ENCODE measurements around the gene BBOX1.
"Not testable (repeated sequence)": the region's sequence is repeated elsewhere in the genome, so short reads cannot be mapped to it uniquely, and the experiment has no call there.

The BBOX1 gene

DNA sequence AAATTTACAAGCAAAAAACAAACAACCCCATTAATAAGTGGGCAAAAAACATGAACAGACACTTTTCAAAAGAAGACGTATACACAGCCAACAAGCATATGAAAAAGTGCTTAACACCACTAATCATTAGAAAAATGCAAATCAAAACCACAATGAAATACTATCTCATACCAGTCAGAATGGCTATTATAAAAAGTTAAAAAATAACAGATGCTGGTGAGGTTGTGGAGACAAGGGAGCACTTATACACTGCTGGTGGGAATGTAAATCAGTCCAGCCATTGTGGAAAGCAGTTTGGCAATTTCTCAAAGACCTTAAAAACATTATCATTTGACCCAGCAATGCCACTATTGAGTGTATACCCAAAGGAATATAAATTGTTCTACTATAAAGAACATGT lies 72.3 kb downstream of the BBOX1 start:
- no peak for DNase-seq
- in situ Hi-C loops (cut with HindIII; ENCODE audit: low pct_ligation_motif_present, low pct_unique_long_range_greater_than_20kb, low sequenced_read_pairs), result no loop called here

DNA sequence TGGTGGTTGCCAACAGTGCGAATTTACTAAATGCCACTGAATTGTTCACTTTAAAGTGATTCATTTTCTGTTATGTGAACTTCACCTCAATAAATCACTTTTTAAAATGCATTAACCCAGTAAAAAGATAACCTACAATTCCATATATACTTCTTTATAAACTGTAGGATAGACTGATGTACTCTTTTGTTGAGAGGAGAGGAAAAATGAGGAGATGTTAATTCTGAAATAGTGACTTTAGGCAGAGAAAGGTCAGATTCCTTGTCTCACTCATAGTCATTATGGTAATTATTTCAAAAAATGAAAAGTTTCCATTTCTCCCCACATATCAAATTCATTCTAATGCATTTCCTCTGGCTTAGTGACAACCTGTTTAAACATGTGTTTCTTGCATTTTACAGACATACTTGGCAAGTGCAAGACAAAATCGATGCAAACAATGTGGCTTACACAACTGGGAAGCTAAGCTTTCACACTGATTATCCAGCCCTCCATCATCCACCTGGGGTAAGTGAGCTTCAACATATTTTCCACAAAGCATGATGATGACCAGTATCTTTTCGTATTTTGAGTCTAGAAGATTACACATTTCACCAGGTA lies 74.5 kb downstream of the BBOX1 start:
- in situ Hi-C loops (cut with HindIII; ENCODE audit: low pct_ligation_motif_present, low pct_unique_long_range_greater_than_20kb, low sequenced_read_pairs), result no loop called here
- no peak for DNase-seq

DNA sequence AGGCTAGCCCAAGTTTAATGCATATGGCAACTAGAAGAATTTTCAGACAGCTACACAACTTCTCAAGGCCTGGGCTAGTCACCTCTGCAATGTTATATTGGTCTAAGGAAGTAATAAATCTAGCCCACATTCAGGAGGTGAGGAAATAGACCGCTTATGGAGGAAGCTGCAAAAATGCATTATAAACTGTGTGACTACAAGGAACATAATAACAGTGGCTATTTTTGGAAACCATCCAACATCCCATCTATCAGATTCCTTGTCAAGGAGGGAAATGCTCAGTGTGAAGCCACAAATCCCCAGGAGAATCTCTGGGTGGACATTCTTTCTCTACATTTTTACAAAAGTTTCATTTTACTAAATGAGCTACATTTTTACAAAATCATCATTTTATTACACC lies 76.1 kb downstream of the BBOX1 start:
- no peak for DNase-seq
- in situ Hi-C loops (cut with HindIII; ENCODE audit: low pct_ligation_motif_present, low pct_unique_long_range_greater_than_20kb, low sequenced_read_pairs), result no loop called here

DNA sequence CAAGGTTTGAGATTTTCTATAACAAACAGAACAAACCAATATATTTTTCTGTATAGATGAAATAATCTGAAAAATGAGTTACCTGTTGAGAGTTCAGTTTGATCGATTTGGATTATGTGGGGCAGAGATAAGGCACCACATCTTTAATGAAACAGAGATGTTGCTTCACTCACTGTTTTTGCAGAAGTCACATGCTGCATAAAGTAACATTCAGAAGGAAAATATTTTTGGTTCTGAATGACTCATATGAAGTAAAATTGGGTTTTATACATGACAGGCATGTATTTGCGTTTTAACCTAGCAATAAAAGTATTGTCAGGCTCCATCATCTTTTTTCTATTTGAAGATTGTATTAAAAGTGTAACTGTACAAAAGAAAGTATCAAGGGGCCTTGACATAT lies 77.8 kb downstream of the BBOX1 start:
- no peak for DNase-seq
- in situ Hi-C loops (cut with HindIII; ENCODE audit: low pct_ligation_motif_present, low pct_unique_long_range_greater_than_20kb, low sequenced_read_pairs), result no loop called here

DNA sequence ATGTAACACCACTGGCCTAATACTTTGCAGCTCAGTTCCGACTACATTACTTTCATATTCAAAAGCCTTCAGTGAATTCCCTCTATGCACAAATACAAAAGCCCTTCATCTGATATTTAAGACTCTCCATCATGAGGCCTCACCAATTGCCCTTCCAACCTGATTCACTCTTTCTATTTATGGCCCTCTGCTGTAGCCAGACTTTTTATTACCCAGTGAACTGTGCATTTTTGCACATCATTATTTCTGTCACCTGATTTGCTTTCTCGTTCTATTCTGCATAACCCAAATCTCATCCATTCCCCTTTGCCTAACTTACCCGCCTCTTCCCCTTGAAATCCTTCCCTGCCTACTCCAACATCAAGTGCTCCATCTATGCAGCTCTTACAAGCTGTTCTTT lies 78.3 kb downstream of the BBOX1 start:
- in situ Hi-C loops (cut with HindIII; ENCODE audit: low pct_ligation_motif_present, low pct_unique_long_range_greater_than_20kb, low sequenced_read_pairs), result no loop called here
- no peak for DNase-seq

DNA sequence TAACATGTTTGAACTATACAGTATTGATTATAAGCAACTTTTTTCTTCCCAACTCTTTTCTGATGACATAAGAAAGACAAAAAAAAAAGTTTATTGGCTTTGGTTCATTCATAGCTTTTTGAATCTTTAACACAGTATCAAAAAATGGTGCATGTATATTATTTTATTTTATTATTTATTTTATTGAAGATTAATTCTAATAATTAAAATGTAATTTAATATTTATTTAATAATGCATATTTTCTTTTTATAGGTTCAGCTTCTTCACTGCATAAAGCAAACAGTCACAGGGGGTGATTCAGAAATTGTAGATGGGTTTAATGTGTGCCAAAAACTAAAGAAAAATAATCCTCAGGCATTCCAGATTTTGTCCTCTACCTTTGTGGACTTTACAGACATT lies 78.8 kb downstream of the BBOX1 start:
- in situ Hi-C loops (cut with HindIII; ENCODE audit: low pct_ligation_motif_present, low pct_unique_long_range_greater_than_20kb, low sequenced_read_pairs), result no loop called here
- DNase-seq, result no peak

DNA sequence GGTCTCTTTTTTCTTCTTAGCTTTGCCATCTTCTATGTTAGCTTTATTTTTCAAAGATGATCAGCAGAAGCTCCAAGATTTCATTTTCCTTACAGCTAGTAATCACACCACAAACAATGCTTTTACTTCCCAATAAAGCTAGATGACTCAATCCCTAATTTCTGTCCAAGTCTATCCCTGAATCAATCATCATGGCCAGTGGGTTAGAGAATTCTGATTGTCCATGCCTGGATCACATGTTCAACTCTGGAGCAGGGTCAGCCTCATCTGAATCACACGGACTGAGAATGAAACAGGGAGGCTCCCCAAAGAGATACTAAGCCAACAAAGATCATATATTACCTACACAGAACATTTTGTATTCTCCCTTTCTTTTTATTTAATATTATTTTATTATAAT lies 79.6 kb downstream of the BBOX1 start:
- in situ Hi-C loops (cut with HindIII; ENCODE audit: low pct_ligation_motif_present, low pct_unique_long_range_greater_than_20kb, low sequenced_read_pairs), result no loop called here
- no peak for DNase-seq

DNA sequence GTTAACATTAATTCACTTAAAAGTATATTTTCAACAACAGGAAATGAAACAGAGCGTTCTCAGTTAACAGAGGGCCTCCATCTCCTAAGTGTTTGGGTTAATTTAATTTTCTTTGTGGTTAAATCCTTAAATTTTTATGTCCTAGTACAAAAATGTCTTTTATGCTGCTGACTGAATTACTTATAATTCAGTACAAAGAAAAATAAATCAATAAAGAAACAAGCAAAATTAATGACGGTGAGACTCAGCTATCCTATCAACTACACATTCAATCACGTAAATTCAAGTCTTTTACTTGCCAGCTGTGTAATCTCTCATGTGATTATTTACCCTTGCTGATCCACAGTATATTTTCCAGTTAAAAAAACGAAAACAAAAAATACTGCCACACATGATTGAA lies 81.4 kb downstream of the BBOX1 start:
- no peak for DNase-seq
- in situ Hi-C loops (cut with HindIII; ENCODE audit: low pct_ligation_motif_present, low pct_unique_long_range_greater_than_20kb, low sequenced_read_pairs), result no loop called here

DNA sequence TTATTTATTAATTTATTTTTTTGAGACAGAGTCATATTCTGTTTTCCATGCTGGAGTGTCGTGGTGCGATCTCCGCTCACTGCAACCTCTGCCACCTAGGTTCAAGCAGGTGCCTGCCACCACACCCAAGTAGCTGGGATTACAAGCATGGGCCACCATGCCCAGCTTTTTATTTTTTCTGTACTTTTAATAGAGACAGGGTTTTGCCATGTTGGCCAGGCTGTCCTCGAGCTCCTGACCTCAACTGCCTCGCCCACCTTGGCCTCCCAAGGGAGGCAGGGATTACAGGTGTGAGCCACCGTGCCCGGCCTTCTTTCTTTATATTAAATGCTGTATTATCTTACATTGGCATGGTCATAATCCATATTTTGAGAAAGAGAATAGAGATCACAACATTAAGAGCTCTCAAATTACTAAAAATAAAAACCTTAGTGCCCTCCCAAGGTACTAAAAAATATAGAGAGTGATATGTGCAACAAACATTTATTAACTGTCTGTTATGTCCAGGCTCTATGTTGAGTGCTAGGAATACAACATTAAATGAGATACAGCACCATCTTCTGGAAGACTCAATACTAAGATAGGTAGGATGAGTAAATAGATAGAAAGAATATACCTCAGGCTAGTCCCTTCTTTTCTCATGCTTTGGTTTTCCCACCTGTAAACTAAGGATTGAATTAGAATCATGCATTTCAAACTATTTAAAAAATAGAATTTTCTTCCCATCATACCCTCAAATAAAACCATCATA lies 84.1 kb downstream of the BBOX1 start:
- in situ Hi-C loops (cut with HindIII; ENCODE audit: low pct_ligation_motif_present, low pct_unique_long_range_greater_than_20kb, low sequenced_read_pairs), result no loop called here
- no peak for DNase-seq

DNA sequence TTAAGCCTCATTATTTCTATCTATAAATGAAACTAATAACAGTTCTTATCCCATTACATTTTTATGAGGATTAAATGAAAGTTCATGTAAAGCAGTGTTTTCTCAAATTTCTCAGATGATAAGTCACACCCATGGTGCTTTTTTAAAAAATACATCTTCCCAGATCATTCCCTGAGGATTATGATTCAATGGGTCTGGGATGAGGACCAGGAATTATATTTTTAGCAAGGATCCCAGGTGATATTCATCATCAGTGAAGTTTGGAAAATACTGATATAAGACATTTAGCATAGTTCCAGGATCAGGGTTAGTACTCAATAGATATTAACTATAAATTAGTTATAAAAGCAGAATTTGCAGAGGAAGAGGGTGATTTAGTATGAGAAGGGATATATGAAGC lies 89.1 kb downstream of the BBOX1 start:
- no peak for DNase-seq
- in situ Hi-C loops (cut with HindIII; ENCODE audit: low pct_ligation_motif_present, low pct_unique_long_range_greater_than_20kb, low sequenced_read_pairs), result no loop called here

DNA sequence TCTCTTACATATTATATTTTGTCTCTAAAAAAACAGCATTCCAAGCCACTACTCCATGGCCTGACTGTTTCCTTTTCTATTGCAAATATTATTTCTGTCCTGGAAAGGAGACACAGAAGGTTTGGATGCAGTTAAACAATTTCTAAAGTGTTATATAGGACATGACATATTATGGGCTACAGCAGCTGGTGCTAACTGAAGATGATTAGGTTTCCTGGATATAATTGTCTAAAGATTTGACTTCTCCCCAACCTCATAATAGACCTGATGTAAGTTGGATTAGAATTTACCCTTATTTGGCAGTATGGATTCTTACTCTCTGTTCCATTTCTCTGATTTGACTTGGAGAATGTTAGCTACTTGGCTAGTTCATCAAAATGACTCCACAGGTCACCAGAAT lies 90.2 kb downstream of the BBOX1 start:
- in situ Hi-C loops (cut with HindIII; ENCODE audit: low pct_ligation_motif_present, low pct_unique_long_range_greater_than_20kb, low sequenced_read_pairs), result no loop called here
- DNase-seq, result no peak

DNA sequence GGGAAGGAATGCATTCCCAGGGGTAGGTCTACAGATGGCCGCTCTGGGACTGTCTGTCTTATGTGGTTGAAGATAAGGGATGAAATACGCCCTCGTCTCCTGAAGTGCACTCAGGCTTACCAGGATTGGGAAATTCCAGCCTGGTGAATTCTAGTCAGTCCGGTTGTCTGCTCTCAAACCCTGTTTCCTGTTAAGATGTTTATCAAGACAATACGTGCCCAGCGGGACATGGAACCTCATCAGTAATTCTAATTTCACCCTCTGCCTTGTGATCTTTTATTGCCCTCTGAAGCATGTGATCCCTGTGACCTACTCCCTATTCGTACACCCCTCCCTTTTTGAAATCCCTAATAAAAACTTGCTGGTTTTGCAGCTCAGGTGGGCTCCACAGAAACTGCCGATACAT lies 95.3 kb downstream of the BBOX1 start:
- DNase-seq; in situ Hi-C loops (cut with HindIII; ENCODE audit: low pct_ligation_motif_present, low pct_unique_long_range_greater_than_20kb, low sequenced_read_pairs): not testable (repeated sequence)

DNA sequence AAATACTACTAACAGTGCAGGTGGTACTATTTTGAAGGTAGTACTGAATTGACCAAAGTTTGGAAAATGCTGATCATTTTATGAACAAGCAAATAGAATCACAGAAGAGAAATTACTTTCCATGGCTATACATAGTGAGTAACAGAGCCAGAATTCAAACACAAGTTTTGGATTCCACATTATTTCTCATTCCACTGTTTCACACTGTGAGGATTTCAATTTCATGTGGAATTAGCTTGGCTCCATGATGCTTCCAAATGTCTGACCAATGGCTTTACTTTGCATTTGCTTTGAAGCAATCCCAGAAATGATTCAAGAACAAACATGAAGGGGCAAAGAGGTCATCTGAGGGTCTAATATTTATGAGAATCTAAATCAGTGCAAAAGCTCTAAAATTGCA lies 98.1 kb downstream of the BBOX1 start:
- no peak for DNase-seq
- in situ Hi-C loops (cut with HindIII; ENCODE audit: low pct_ligation_motif_present, low pct_unique_long_range_greater_than_20kb, low sequenced_read_pairs), result no loop called here

DNA sequence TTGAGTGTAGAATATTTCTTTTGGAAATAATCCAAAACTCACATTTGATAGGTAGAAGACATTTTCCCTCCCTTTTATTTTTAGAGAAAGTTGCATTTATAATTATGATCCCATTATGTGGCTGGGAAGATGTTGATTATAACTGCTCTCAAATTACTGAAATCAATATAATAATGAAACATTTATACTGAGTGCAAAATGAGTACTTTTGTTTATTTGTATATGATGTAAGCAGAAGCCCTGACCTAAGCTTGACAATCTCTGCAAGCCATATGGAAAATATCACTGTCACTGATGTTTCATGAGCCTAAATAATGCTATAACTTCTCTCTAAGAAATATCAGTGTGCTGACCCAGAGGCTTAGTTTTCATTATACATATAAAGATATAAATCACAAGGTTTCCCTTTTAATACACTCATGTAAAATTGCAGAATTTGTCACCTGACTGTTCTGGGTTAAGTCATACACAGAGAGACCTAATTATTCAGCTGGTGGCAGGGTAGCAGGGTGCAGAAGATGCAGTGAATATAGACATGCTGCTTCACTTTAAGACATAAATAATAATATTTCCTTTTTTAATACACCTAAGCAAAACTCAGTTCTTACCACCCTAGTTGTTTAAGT lies 99.2 kb downstream of the BBOX1 start:
- in situ Hi-C loops (cut with HindIII; ENCODE audit: low pct_ligation_motif_present, low pct_unique_long_range_greater_than_20kb, low sequenced_read_pairs), result no loop called here
- no peak for DNase-seq

DNA sequence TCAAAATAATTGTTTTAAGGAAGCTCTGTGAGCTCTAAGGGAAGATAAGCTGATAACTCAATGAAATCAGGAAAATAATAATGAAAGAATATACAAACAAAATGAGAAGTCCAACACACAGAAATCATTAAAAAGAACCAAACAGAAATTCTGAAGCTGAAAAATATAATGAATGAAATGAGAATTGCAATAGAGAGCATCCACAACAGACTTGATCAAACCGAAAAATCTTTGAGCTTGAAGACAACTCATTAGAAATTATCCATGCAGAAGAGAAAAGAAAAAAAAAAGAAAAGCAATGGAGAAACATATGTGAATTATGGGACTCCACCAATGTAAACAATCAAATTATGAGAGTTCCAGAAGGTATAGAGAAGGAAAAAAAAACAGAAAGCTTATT lies 101.0 kb downstream of the BBOX1 start:
- in situ Hi-C loops (cut with HindIII; ENCODE audit: low pct_ligation_motif_present, low pct_unique_long_range_greater_than_20kb, low sequenced_read_pairs), result no loop called here
- no peak for DNase-seq

DNA sequence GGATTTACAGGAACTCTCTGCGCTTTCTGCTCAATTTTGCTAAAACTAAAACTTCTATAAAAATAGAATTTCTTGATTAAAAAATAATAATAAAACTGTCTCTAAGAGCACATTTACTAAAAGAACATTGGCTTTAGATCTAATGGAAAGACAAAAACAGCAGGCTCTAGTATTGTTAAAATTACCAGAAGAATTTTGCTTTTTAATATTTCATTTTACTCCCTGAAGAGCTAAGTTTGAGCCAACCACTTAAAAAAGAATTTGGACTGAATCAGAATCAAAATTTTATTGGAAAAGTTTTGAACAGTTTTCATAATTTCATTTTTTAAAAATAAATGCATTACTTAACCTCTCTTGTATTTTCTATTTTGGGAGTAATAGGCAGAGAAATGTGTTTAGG lies 107.3 kb downstream of the BBOX1 start:
- no peak for DNase-seq
- in situ Hi-C loops (cut with HindIII; ENCODE audit: low pct_ligation_motif_present, low pct_unique_long_range_greater_than_20kb, low sequenced_read_pairs), result no loop called here

DNA sequence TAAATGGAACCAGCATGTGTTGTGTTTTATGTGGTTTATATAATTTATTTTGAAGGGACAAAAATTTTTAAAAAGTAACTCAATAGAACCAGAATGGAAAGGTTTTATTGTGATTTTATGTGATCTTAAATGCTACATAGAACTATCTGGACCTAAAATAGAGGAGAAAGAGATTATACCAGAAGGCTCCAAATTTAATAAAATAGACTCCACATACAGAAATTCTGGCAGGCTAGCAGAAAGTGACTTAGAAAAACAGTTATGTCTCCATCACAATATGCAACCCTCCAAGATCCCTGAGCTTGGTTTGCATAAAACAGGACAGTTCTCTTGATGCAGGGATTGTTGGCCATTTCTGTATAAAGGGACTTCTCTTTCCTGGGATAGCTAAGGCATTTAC lies 107.9 kb downstream of the BBOX1 start:
- in situ Hi-C loops (cut with HindIII; ENCODE audit: low pct_ligation_motif_present, low pct_unique_long_range_greater_than_20kb, low sequenced_read_pairs), result no loop called here
- no peak for DNase-seq

DNA sequence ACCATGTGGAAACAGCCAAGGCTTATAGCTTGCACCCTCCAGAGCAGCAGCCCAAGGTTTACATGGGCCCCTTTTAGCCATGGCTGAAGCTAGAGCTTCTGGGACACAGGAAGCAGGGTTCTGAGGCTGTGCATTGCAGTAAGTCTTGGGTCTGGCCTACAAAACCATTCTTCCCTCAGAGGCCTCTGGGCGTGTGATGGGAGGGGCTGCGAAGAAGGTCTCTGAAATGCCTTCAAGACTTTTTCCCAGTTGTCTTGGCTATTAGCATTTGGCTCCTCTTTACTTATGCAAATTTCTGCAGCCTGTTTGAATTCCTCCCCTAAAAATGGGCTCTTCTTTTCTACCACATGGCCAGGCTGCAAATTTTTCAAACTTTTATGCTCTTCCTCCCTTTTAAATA lies 109.5 kb downstream of the BBOX1 start:
- no peak for DNase-seq
- in situ Hi-C loops (cut with HindIII; ENCODE audit: low pct_ligation_motif_present, low pct_unique_long_range_greater_than_20kb, low sequenced_read_pairs), result no loop called here

DNA sequence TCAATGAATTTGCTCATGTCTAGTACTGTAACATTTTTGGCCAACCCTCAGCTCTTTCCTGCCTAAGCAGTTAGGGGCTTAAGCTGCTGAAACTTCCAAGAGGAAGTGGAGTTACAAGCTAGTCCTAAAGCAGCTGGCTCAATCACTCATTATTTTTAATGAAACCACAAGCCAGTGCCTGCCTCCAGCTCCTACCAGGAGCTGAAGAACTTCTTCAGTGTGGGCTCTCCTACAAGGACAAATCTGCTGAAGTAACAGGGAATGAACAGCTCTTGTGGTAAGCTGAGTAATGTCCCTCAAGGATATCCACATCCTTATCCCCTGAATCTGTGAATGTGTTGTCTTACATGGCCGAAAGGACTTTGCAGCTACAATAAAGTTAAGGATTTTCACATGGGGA lies 112.5 kb downstream of the BBOX1 start:
- in situ Hi-C loops (cut with HindIII; ENCODE audit: low pct_ligation_motif_present, low pct_unique_long_range_greater_than_20kb, low sequenced_read_pairs), result no loop called here
- no peak for DNase-seq

Data from ACHN (cell line).